Transverse colon (tissue), 4 donors: Measurements from ENCODE around the gene SH3GLB2. TPM values are rescaled to one million over a fixed set of nuclear protein-coding genes. Genes with fewer than 3 reads are reported as not detected.

Experiments
- DNase-seq: peaks from one replicate; pipeline ENCODE4 v3.0.0-alpha.2; 2019
- H3K27ac ChIP-seq, 4 donors: fragments of 200-600 bp; sonication (generic); 2 replicates each; pipeline ENCODE4 v1.5.1; 2016 to 2018; ENCODE audit warnings: inconsistent platforms in 4 of 4
- H3K27me3 ChIP-seq: fragments of 200-600 bp; sonication (generic); 2 replicates; pipeline ENCODE4 v1.5.1; 2017; ENCODE audit warnings: inconsistent platforms
- H3K36me3 ChIP-seq, 4 donors: fragments of 200-600 bp; sonication (generic); 2 replicates each; pipeline ENCODE4 v1.5.1; 2017 to 2019; ENCODE audit warnings: inconsistent platforms in 4 of 4
- H3K4me1 ChIP-seq, 4 donors: fragments of 200-600 bp; sonication (generic); 2 replicates each; pipeline ENCODE4 v1.5.1; 2017 to 2020; ENCODE audit warnings: inconsistent platforms in 4 of 4
- H3K4me3 ChIP-seq, 4 donors: fragments of 200-600 bp; sonication (generic); 1 replicate in 1 of 4; 2 replicates in 3 of 4; pipeline versions ENCODE4 v1.5.1 to v1.6.1; 2017 to 2019; ENCODE audit warnings: inconsistent platforms in 4 of 4
- H3K9me3 ChIP-seq, 2 donors: fragments of 200-600 bp; sonication (generic); 2 replicates each; pipeline ENCODE4 v1.5.1; 2017 to 2019; ENCODE audit warnings: inconsistent platforms in 2 of 2
- EP300 ChIP-seq: sonication (generic); formaldehyde crosslinking; IDR thresholded peaks from one replicate; pipeline ENCODE4 v1.6.1; 2017; ENCODE audit warnings: antibody characterized with exemption, low read depth
- POLR2A ChIP-seq: fragments of 450-650 bp; IDR thresholded peaks from one replicate; pipeline ENCODE4 v1.6.1; 2016; ENCODE audit warnings: antibody characterized with exemption, mild to moderate bottlenecking, moderate library complexity
- POLR2AphosphoS5 ChIP-seq, 3 donors: sonication (generic); formaldehyde crosslinking; IDR thresholded peaks; one replicate each; pipeline ENCODE4 v1.6.1; 2016; ENCODE audit warnings: antibody characterized with exemption in 3 of 3
- WGBS, 2 donors: methylation state at CpG; one replicate each; pipeline ENCODE4 v1.1.5; 2018; ENCODE audit warnings: low coverage in 1 of 2; 5-methylcytosine and 5-hydroxymethylcytosine counted together
- in situ Hi-C, 4 donors: fragments of 200-750 bp; cut with MboI; loops; one replicate each; pipeline versions ENCODE4 v1.15.0 to v1.15.1; 2017; ENCODE audit warnings: low sequenced_read_pairs in 3 of 4, low pct_ligation_motif_present in 1 of 4, low pct_unique_long_range_greater_than_20kb in 1 of 4
- intact Hi-C: fragments of 100-400 bp; cut with DNase I; formaldehyde crosslinking; loops from one replicate; pipeline ENCODE4 v1.15.1; 2023; ENCODE audit warnings: low total_unique reads
- total RNA-seq, 4 donors: library from RNA; depleted of rRNA; stranded (reverse); fragments of >200 nt; gene quantifications; one replicate each; pipeline ENCODE4 v1.1.0, GENCODE V29; 2016
- TF ChIP-seq, protein P1 (sequence below), 5 experiments: fragments of 200-600 bp in 3 of 5; fragments of 450-650 bp in 2 of 5; sonication (generic) in 3 of 5; IDR thresholded peaks; 1 replicate in 2 of 5; 2 replicates in 3 of 5; pipeline ENCODE4 v1.5.1; 2016 to 2017; ENCODE audit warnings: antibody characterized with exemption in 5 of 5, inconsistent platforms in 3 of 5, mild to moderate bottlenecking in 2 of 5, moderate library complexity in 1 of 5

SH3GLB2 gene
- total RNA-seq, 4 donors from 2014 or later = 184 to 391 (median 224) TPM

- intact Hi-C loops = no loop called here
- Histone ChIP-seq H3K27ac (no peak overlapping the region), H3K4me3 (no peak overlapping the region), H3K27me3 (no peaks in the 10 kb centered on the region), H3K9me3 (no peaks in the 10 kb centered on the region), H3K36me3 (peaks cover 0 to 32% (median 16%) of the 10 kb centered on the region in 4 donors), H3K4me1 (no peaks in the 10 kb centered on the region)
- no peak for DNase-seq
- WGBS, 2 donors = 92% methylated on average over 10 of the region's 11 CpGs; no CpG with 5 or more reads in 1 of the 2 donors
- TF ChIP-seq, protein P1, sequence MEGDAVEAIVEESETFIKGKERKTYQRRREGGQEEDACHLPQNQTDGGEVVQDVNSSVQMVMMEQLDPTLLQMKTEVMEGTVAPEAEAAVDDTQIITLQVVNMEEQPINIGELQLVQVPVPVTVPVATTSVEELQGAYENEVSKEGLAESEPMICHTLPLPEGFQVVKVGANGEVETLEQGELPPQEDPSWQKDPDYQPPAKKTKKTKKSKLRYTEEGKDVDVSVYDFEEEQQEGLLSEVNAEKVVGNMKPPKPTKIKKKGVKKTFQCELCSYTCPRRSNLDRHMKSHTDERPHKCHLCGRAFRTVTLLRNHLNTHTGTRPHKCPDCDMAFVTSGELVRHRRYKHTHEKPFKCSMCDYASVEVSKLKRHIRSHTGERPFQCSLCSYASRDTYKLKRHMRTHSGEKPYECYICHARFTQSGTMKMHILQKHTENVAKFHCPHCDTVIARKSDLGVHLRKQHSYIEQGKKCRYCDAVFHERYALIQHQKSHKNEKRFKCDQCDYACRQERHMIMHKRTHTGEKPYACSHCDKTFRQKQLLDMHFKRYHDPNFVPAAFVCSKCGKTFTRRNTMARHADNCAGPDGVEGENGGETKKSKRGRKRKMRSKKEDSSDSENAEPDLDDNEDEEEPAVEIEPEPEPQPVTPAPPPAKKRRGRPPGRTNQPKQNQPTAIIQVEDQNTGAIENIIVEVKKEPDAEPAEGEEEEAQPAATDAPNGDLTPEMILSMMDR (IDR thresholded peaks at IDR 0.05) = no peak
- TF ChIP-seq POLR2A = no peak
- TF ChIP-seq POLR2AphosphoS5 (IDR thresholded peaks at IDR 0.05) = no peak
- TF ChIP-seq EP300 = no peak
- in situ Hi-C loops = no loop called here
These were observed 14.5 kb downstream of the SH3GLB2 start for GRCh38 chr9:129013674-129014073.

DNA sequence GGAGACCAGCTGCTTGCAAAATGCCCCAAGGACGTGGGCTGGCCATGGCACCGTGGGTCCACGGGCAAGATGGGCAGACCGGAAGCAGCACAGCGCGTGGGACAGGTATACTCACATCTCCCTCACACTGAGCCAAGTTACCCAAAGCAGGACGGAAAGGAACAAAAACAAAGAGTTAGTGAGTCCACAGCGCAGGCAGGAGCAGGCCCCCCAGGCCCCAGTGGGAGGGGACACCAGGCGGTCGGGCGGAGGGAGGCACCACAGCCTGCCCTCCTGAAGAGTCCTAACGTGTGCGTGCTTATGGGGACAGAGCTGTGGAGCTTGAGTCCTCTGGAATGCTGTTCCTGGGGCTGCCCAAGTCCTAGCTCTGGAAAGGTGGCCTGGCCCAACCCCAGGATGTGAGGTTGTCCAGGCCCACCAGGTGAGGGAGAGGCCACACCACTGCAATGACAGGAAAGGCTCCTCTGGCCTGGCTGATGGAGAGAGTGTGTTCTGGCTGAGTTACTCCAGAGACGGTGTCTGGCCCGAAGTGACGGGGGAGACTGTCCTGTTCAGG, 15.2 kb downstream of the SH3GLB2 start:
- in situ Hi-C loops = no loop called here

GRCh38 chr9:129012343-129012742, 15.8 kb downstream of the SH3GLB2 start:
- H3K36me3 ChIP-seq = peaks cover 0 to 26% (median 12%) of the 10 kb centered on the region in 4 donors
- WGBS, 2 donors = 86% methylated on average over 7 of the region's 7 CpGs; no CpG with 5 or more reads in 1 of the 2 donors

More for the DNA sequence above, 15.2 kb downstream of the SH3GLB2 start:
- Histone ChIP-seq H3K4me3 (no peak overlapping the region), H3K9me3 (no peaks in the 10 kb centered on the region), H3K27me3 (no peaks in the 10 kb centered on the region), H3K27ac (no peak overlapping the region), H3K4me1 (no peaks in the 10 kb centered on the region), H3K36me3 (peaks cover 0 to 29% (median 12%) of the 10 kb centered on the region in 4 donors)
- 94 to 100% methylated on average over 2 to 16 of the region's 16 CpGs for WGBS, 2 donors
- TF ChIP-seq POLR2AphosphoS5 (IDR thresholded peaks at IDR 0.05) = no peak
- no peak for TF ChIP-seq POLR2A
- TF ChIP-seq EP300 = no peak
- TF ChIP-seq, protein P1 (IDR thresholded peaks at IDR 0.05) = no peak
- intact Hi-C loops = no loop called here
- DNase-seq = no peak

GRCh38 chr9:129011761-129012181, 16.4 kb downstream of the SH3GLB2 start:
- no peak overlapping the region for H3K4me3 ChIP-seq
- H3K27me3 ChIP-seq = no peaks in the 10 kb centered on the region
- intact Hi-C loops (no loop called here), in situ Hi-C loops (no loop called here)
- TF ChIP-seq, protein P1 (IDR thresholded peaks at IDR 0.05) = no peak
- TF ChIP-seq POLR2AphosphoS5 (IDR thresholded peaks at IDR 0.05) (no peak), EP300 (no peak), POLR2A (no peak)
- H3K9me3 ChIP-seq = no peaks in the 10 kb centered on the region
- WGBS, 2 donors = 91% methylated on average over 11 of the region's 11 CpGs; no CpG with 5 or more reads in 1 of the 2 donors
- DNase-seq = no peak
- H3K27ac ChIP-seq = no peak overlapping the region
- H3K36me3 ChIP-seq = peaks cover 0 to 26% (median 12%) of the 10 kb centered on the region in 4 donors
- peaks cover 0 to 6% (median under 1%) of the 10 kb centered on the region in 4 donors for H3K4me1 ChIP-seq

More at GRCh38 chr9:129012343-129012742, 15.8 kb downstream of the SH3GLB2 start:
- TF ChIP-seq POLR2AphosphoS5 (IDR thresholded peaks at IDR 0.05) (no peak), POLR2A (no peak), EP300 (no peak)
- TF ChIP-seq, protein P1 (IDR thresholded peaks at IDR 0.05) = no peak
- Histone ChIP-seq H3K27me3 (no peaks in the 10 kb centered on the region), H3K9me3 (no peaks in the 10 kb centered on the region), H3K4me1 (peaks cover 0 to under 1% (median 0%) of the 10 kb centered on the region in 4 donors), H3K4me3 (no peak overlapping the region), H3K27ac (no peak overlapping the region)
- in situ Hi-C loops = no loop called here
- DNase-seq = no peak
- intact Hi-C loops = no loop called here
